ENCODE results near the gene HS3ST5.
"Not testable (repeated sequence)": the region's sequence is repeated elsewhere in the genome, so short reads cannot be mapped to it uniquely, and the experiment has no call there.

The HS3ST5 gene

GRCh38 chr6:114055763-114056162, 287.1 kb downstream of the HS3ST5 start:
- in situ Hi-C loops (cut with HindIII; ENCODE audit: low sequenced_read_pairs): no loop called here

GRCh38 chr6:114055349-114055748, 287.5 kb downstream of the HS3ST5 start:
- in situ Hi-C loops (cut with HindIII; ENCODE audit: low sequenced_read_pairs): no loop called here

- in situ Hi-C loops (cut with HindIII; ENCODE audit: low sequenced_read_pairs): no loop called here
Measured at GRCh38 chr6:114053791-114054190, 289.0 kb downstream of the HS3ST5 start.

- in situ Hi-C loops (cut with HindIII; ENCODE audit: low sequenced_read_pairs): no loop called here
Measured at GRCh38 chr6:114052141-114052540, 290.7 kb downstream of the HS3ST5 start.

GRCh38 chr6:114051031-114051430, 291.8 kb downstream of the HS3ST5 start:
- in situ Hi-C loops (cut with HindIII; ENCODE audit: low sequenced_read_pairs): no loop called here

- in situ Hi-C loops (cut with HindIII; ENCODE audit: low sequenced_read_pairs): no loop called here
Measured at GRCh38 chr6:114049367-114049966, 293.4 kb downstream of the HS3ST5 start.

GRCh38 chr6:114044566-114044965, 298.3 kb downstream of the HS3ST5 start:
- in situ Hi-C loops (cut with HindIII; ENCODE audit: low sequenced_read_pairs): not testable (repeated sequence)

GRCh38 chr6:114042267-114043016, 300.4 kb downstream of the HS3ST5 start:
- in situ Hi-C loops (cut with HindIII; ENCODE audit: low sequenced_read_pairs): no loop called here

GRCh38 chr6:114040871-114041270, 302.0 kb downstream of the HS3ST5 start:
- in situ Hi-C loops (cut with HindIII; ENCODE audit: low sequenced_read_pairs): no loop called here

- in situ Hi-C loops (cut with HindIII; ENCODE audit: low sequenced_read_pairs): no loop called here
Measured at GRCh38 chr6:114039841-114040240, 303.0 kb downstream of the HS3ST5 start.

GRCh38 chr6:114033606-114034005, 309.2 kb downstream of the HS3ST5 start:
- in situ Hi-C loops (cut with HindIII; ENCODE audit: low sequenced_read_pairs): no loop called here

- in situ Hi-C loops (cut with HindIII; ENCODE audit: low sequenced_read_pairs): no loop called here
Measured at GRCh38 chr6:114032721-114033120, 310.1 kb downstream of the HS3ST5 start.

GRCh38 chr6:114030767-114031166, 312.1 kb downstream of the HS3ST5 start:
- in situ Hi-C loops (cut with HindIII; ENCODE audit: low sequenced_read_pairs): no loop called here

GRCh38 chr6:114024746-114025145, 318.1 kb downstream of the HS3ST5 start:
- in situ Hi-C loops (cut with HindIII; ENCODE audit: low sequenced_read_pairs): no loop called here

GRCh38 chr6:114020196-114020595, 322.6 kb downstream of the HS3ST5 start:
- in situ Hi-C loops (cut with HindIII; ENCODE audit: low sequenced_read_pairs): no loop called here

- in situ Hi-C loops (cut with HindIII; ENCODE audit: low sequenced_read_pairs): not testable (repeated sequence)
Measured at GRCh38 chr6:114017146-114017545, 325.7 kb downstream of the HS3ST5 start.

- in situ Hi-C loops (cut with HindIII; ENCODE audit: low sequenced_read_pairs): not testable (repeated sequence)
Measured at GRCh38 chr6:114014106-114014505, 328.7 kb downstream of the HS3ST5 start.

GRCh38 chr6:114011486-114011885, 331.3 kb downstream of the HS3ST5 start:
- in situ Hi-C loops (cut with HindIII; ENCODE audit: low sequenced_read_pairs): not testable (repeated sequence)

- in situ Hi-C loops (cut with HindIII; ENCODE audit: low sequenced_read_pairs): no loop called here
Measured at GRCh38 chr6:114010540-114010939, 332.3 kb downstream of the HS3ST5 start.

GRCh38 chr6:114009192-114009591, 333.6 kb downstream of the HS3ST5 start:
- in situ Hi-C loops (cut with HindIII; ENCODE audit: low sequenced_read_pairs): no loop called here

GRCh38 chr6:114008331-114008730, 334.5 kb downstream of the HS3ST5 start:
- in situ Hi-C loops (cut with HindIII; ENCODE audit: low sequenced_read_pairs): no loop called here

GRCh38 chr6:114007516-114007915, 335.3 kb downstream of the HS3ST5 start:
- in situ Hi-C loops (cut with HindIII; ENCODE audit: low sequenced_read_pairs): no loop called here
